PC-3 (cell line): ENCODE measurements around the gene CCDC74B.

ENCODE experiments used
- CTCF ChIP-seq: fragments of 300-600 bp; sonication (generic); conservative IDR thresholded peaks from 2 replicates; pipeline ENCODE4 v1.5.1; 2017; ENCODE audit warnings: antibody characterized with exemption, low read depth, mild to moderate bottlenecking, low read length
- EZH2 ChIP-seq: fragments of 300-600 bp; sonication (generic); IDR thresholded peaks from one replicate; pipeline ENCODE4 v1.6.1; 2017; ENCODE audit warnings: antibody characterized with exemption, mild to moderate bottlenecking, low read length; ENCODE audit not compliant: unreplicated experiment

DNA sequence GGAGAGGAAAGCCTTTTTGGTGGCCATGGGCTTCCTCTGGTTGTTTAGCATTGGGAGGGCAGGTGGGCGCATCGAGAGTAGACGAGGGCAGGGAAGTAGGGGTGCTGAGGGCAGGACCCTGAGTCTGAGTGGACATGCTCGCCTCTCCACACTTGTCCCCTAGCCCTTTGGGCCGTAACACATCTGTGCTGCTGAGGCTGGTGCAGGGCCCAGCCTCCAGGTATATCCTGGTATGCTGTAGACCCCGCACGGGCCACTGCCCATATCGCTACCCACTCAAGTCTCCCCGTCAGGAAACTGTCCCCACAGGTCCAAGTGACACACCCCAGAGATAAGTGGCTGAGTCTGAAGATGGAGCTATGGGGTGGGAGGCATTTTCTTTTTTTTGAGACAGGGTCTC, 13.7 kb upstream of the CCDC74B start:
- TF ChIP-seq CTCF, result no peak
- TF ChIP-seq EZH2, result no peak
